Activated CD4-positive, alpha-beta T cell treated with anti-CD3 and anti-CD28 coated beads for 1 hour (primary cell): ENCODE measurements around the gene JUN.
A peak's percentile ranks its signal among the peaks of the same experiment; 100 is the strongest.
"Not testable (repeated sequence)": the region's sequence is repeated elsewhere in the genome, so short reads cannot be mapped to it uniquely, and the experiment has no call there.

Experiments
- DNase-seq: peaks from one replicate; pipeline ENCODE4 v3.0.0-alpha.2; 2020

JUN gene

DNA sequence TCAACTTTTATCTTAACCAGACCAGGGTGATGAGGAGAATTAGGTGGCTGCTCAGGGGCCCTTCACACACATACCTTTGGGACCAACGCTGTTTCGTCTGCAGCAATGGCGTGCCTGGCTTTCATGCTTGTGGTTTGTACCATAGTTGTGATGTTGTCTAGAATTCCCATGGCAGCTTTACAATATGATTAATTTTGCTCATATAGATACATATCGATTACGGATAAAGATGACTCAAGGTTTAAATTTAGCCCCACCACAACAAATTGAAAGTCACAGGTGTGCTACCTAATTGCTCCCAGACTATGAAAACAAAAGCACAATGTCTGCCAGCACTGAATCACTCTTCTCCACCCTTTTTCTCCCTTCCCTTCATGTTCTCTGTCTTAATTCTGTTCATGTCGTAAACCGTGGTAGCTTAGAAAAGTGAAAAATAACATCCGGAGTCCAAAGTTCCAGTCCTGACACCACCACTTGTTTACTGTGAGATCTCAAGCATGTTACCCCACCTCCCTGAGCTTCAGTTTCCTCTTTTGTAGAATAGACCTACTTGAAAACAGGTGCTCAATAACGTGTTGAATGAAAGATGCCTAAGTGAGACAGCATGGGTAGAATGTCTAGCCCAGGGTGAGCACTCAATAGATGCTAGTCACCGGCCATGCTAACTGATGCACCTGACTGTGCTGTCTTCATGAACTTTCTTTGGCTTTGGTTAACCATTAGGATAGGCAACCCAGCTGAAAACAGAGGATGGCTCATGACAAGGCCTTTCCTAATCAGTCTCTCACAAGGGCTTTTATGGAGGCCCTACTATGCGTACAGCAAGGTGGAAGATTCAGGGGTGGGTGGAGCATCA lies 22.1 kb upstream of the JUN start:
- no peak for DNase-seq

GRCh38 chr1:58804853-58805565 lies 21.2 kb upstream of the JUN start:
- no peak for DNase-seq

DNA sequence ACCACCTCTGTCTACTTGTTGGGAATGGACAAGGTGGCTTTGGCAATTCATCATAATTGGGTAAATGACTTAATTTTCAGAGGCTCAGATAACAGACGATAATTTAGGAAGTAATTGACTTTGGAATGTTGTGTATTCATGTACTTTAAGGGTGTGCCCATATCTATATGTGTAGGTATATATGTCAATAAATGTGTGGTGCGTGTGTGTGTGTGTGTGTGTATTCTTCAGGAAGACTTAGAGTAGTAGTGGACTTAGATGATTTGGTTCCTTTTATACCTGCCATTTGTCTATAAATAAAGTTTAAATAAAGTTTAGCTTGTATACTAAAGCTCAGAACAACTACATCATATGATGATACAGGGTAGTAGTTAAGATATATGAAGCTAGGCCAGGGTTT lies 20.0 kb upstream of the JUN start:
- no peak for DNase-seq

GRCh38 chr1:58802640-58803399 lies 19.0 kb upstream of the JUN start:
- no peak for DNase-seq

GRCh38 chr1:58801286-58801685 lies 17.4 kb upstream of the JUN start:
- not testable (repeated sequence) for DNase-seq

DNA sequence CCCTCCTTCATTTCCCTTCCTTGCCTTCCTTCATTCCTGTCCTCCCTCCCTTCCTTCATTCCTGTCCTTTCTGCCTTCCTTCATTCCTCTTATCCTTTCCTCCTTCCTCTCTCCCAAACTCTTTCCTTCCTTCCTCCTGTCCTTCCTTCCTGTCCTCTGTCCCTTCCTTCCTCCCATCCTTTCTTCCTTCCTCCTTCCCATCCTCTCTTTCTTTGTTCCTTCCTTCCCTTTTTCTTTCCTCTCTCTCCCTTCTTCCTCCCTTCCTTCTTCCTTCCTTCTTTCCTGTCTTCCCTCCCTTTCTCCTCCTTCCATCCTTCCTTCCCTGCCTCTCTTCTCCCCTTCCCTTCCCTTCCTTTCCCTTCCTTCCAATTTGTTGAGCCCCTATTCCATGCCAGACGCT lies 15.8 kb upstream of the JUN start:
- no peak for DNase-seq

- no peak for DNase-seq
Measured at GRCh38 chr1:58798910-58799442, 15.1 kb upstream of the JUN start.

DNA sequence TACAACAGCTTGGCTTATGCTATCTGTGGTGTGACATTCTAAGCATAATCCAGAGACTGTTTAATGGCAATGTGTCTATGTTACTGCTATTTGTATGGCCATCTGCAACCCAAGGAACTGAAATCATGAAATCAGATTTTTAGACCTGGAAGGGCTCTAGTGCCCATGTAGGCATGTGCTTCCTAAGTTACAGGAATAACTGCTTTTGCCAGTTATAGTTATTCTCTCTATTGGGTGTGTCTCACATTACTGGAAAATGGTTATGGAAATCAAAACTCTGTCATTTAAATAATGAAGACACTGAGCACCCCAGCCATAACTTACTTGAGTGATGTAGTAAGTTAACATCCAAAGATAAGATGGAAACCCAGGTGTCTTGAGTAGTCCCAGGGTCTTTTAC lies 12.6 kb upstream of the JUN start:
- DNase-seq, result no peak

GRCh38 chr1:58794585-58794984 lies 10.7 kb upstream of the JUN start:
- no peak for DNase-seq

DNA sequence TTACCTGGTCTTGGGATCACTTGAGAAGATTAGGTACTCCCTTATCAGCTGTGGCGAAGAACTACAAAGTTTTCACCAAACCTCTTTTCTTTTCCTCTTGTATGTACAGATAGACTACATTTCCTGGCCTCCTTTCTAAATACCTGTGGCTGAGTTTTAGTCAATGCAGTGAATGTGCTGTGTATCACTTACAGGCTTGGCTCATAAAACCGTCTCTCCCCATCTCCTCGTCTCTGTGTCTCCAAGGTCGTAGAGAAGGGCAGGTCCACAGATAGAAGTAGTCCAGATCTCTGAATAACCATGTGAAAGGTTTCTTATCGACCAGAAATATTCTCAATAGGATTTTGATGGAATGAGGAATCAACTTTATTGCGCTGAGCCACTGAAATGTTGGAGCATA lies 9.0 kb upstream of the JUN start:
- no peak for DNase-seq

GRCh38 chr1:58791106-58791505 lies 7.3 kb upstream of the JUN start:
- no peak for DNase-seq

GRCh38 chr1:58789996-58790660 lies 6.3 kb upstream of the JUN start:
- no peak for DNase-seq

GRCh38 chr1:58789322-58789856 lies 5.5 kb upstream of the JUN start:
- DNase-seq, result no peak

- no peak for DNase-seq
Measured at GRCh38 chr1:58788259-58788658, 4.4 kb upstream of the JUN start.

DNA sequence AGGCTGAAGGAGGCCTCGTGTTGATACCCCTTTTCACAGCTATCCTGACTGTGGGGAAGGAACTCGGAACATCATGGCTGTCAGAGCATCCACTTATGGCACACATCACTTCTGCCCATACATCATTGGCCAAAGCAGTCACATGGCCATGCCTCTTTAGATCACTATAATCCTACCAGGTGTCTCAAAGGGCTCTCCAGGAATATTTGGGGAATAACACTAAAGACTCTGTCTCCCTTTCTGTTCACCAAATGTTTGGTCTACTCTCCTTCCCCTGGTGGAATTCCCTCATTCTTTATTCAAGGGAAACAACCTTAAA lies 3.0 kb upstream of the JUN start:
- DNase-seq, result no peak

GRCh38 chr1:58786184-58786926 lies 2.5 kb upstream of the JUN start:
- no peak for DNase-seq

DNA sequence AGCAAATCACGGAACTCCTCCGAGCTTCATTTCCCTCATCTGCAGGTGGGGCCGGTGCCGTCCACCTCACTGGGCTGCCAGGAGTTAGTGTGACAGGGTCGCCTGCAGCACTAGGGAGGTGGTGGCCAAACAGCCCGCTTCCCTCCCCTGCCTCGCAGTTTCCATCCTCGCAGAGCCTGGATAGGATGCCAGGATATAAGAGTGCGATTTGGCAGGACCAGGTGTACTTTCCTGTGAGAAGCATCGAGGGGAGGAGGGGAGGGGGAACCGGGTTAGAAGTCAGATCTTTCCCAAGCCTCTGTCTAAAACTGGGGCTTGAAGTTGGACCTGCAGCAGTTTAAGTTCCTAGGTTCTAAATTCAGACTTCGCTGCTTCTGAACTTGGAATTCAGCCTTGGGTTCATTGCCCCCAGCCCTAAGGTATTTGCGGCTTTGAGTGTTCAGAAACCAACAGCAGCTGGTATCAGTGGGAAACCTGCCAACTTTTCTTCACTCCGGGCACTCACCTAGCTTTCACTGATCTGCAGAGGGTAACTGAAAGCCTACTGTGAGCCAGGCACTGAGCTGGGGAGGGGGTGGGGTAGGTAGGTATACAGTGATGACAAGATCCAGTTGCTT lies 1.7 kb upstream of the JUN start:
- DNase-seq, result peak; percentile 18

GRCh38 chr1:58784758-58785441 lies 1.1 kb upstream of the JUN start:
- DNase-seq, result peak; percentile 77

GRCh38 chr1:58783090-58783992 lies 506 bp downstream of the JUN start:
- DNase-seq, result peak; percentile 34
